NCI-H1092 (cell line): Measurements from ENCODE around the gene GPR21.

ENCODE experiments used
- DNase-seq: peaks from one replicate; lab custom pipeline; 2025; lab: John Stamatoyannopoulos, UW

GPR21 gene

GRCh38 chr9:123033864-123034601 lies 566 bp downstream of the GPR21 start:
- DNase-seq, result no peak

- no peak for DNase-seq
These were observed 1.5 kb downstream of the GPR21 start for GRCh38 chr9:123034881-123035510.

- no peak for DNase-seq
These were observed 2.3 kb downstream of the GPR21 start for GRCh38 chr9:123035791-123036190.

GRCh38 chr9:123036893-123037545 lies 3.6 kb downstream of the GPR21 start:
- no peak for DNase-seq

GRCh38 chr9:123039617-123040219 lies 6.3 kb downstream of the GPR21 start:
- DNase-seq, result no peak

- DNase-seq, result no peak
These were observed 7.3 kb downstream of the GPR21 start for GRCh38 chr9:123040801-123041200.

GRCh38 chr9:123041489-123041888 lies 8.0 kb downstream of the GPR21 start:
- DNase-seq, result no peak

GRCh38 chr9:123043081-123043939 lies 9.8 kb downstream of the GPR21 start:
- DNase-seq, result no peak

GRCh38 chr9:123044586-123044985 lies 11.1 kb downstream of the GPR21 start:
- DNase-seq, result no peak

- no peak for DNase-seq
These were observed 13.1 kb downstream of the GPR21 start for GRCh38 chr9:123046406-123047195.

- DNase-seq, result no peak
These were observed 15.3 kb downstream of the GPR21 start for GRCh38 chr9:123048748-123049147.

GRCh38 chr9:123049589-123050222 lies 16.2 kb downstream of the GPR21 start:
- no peak for DNase-seq

GRCh38 chr9:123053046-123053445 lies 19.6 kb downstream of the GPR21 start:
- DNase-seq, result no peak

- DNase-seq, result no peak
These were observed 20.2 kb downstream of the GPR21 start for GRCh38 chr9:123053711-123054110.

- no peak for DNase-seq
These were observed 25.4 kb downstream of the GPR21 start for GRCh38 chr9:123058834-123059233.

GRCh38 chr9:123059472-123060220 lies 26.2 kb downstream of the GPR21 start:
- no peak for DNase-seq

- DNase-seq, result no peak
These were observed 27.7 kb downstream of the GPR21 start for GRCh38 chr9:123061216-123061615.

- no peak for DNase-seq
These were observed 29.1 kb downstream of the GPR21 start for GRCh38 chr9:123062351-123063176.

- no peak for DNase-seq
These were observed 29.7 kb downstream of the GPR21 start for GRCh38 chr9:123063177-123063598.
